GM12878 (cell line): ENCODE measurements around the gene C15orf39.

Experiments used
- FOXK2 ChIP-seq: fragments of 450-650 bp; IDR thresholded peaks from 2 replicates; pipeline ENCODE4 v1.6.1; 2017; ENCODE audit warnings: mild to moderate bottlenecking, moderate library complexity
- JUND ChIP-seq: IDR thresholded peaks from 2 replicates; pipeline ENCODE4 v1.6.1; 2012; ENCODE audit warnings: low read depth, mild to moderate bottlenecking, low read length, improper control_type of control experiment, moderate library complexity
- NR2C1 ChIP-seq: fragments of 450-650 bp; IDR thresholded peaks from 2 replicates; pipeline ENCODE4 v1.6.1; 2017; ENCODE audit warnings: antibody characterized with exemption, mild to moderate bottlenecking, moderate library complexity
- SMC3 ChIP-seq: IDR thresholded peaks from 2 replicates; pipeline ENCODE4 v1.6.1; 2011; ENCODE audit warnings: low read length, improper control_type of control experiment, borderline replicate concordance
- TF ChIP-seq, protein P1 (sequence below), 3 experiments: IDR thresholded peaks in 2 of 3; conservative IDR thresholded peaks in 1 of 3; 2 replicates each; pipeline ENCODE4 v1.5.1; 2011; ENCODE audit warnings: low read depth in 3 of 3, low read length in 3 of 3, mild to moderate bottlenecking in 3 of 3, control low read depth in 2 of 3, moderate library complexity in 2 of 3, inconsistent platforms in 1 of 3, mixed read lengths in 1 of 3; ENCODE audit not compliant: control insufficient read depth in 2 of 3, insufficient read depth in 1 of 3; ENCODE audit errors: extremely low read depth in 1 of 3
- TF ChIP-seq, protein P2 (sequence below): IDR thresholded peaks from 2 replicates; pipeline ENCODE4 v1.6.1; 2011; ENCODE audit warnings: low read depth, low read length, improper control_type of control experiment, borderline replicate concordance

DNA sequence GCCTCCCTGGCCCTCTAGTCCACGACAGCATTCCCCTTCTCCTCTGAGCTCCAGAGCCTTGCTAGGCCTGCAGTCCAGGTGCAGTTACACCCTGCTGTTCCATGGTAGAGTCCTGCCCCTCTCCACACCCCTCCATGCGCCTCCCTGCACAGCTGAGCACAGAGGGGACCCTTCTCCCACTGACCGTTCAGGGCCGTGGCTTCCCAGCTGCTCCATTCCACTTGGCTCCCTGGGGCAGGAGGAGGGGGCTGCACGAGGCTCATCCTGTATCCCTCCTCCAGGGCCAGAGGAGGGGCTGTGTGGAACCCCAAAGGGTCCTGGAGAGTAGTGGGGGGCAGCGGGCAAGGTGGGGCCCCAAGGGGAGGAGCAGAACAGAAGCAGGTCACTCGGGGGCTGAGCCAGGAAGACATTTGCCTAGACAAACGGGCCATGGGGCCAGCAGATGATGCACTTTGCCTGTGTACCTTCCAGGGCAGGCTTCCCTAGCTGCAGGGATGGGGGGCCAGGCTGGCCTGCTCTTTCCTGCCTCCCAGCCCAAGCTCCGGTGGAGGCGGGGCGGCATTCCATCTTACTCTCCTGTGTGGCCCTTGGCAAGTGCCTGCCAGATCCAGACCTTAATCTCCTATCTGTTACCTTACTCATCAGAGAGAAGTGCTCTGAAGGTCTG is 35.8 kb downstream of the C15orf39 start:
- TF ChIP-seq, protein P1, sequence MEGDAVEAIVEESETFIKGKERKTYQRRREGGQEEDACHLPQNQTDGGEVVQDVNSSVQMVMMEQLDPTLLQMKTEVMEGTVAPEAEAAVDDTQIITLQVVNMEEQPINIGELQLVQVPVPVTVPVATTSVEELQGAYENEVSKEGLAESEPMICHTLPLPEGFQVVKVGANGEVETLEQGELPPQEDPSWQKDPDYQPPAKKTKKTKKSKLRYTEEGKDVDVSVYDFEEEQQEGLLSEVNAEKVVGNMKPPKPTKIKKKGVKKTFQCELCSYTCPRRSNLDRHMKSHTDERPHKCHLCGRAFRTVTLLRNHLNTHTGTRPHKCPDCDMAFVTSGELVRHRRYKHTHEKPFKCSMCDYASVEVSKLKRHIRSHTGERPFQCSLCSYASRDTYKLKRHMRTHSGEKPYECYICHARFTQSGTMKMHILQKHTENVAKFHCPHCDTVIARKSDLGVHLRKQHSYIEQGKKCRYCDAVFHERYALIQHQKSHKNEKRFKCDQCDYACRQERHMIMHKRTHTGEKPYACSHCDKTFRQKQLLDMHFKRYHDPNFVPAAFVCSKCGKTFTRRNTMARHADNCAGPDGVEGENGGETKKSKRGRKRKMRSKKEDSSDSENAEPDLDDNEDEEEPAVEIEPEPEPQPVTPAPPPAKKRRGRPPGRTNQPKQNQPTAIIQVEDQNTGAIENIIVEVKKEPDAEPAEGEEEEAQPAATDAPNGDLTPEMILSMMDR (IDR thresholded peaks at IDR 0.05 in 2 of 3, conservative IDR thresholded peaks at IDR 0.05 in 1 of 3; ENCODE audit: control insufficient read depth in 2 of 3, extremely low read depth in 1 of 3, insufficient read depth in 1 of 3, low read depth in 3 of 3, low read length in 3 of 3): no peak
- TF ChIP-seq JUND (no peak), SMC3 (no peak), FOXK2 (no peak), NR2C1 (no peak)
- TF ChIP-seq, protein P2, sequence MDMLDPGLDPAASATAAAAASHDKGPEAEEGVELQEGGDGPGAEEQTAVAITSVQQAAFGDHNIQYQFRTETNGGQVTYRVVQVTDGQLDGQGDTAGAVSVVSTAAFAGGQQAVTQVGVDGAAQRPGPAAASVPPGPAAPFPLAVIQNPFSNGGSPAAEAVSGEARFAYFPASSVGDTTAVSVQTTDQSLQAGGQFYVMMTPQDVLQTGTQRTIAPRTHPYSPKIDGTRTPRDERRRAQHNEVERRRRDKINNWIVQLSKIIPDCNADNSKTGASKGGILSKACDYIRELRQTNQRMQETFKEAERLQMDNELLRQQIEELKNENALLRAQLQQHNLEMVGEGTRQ: no peak
